ENCODE results near the gene INTS11.

Gene INTS11

GRCh38 chr1:1347663-1348419 lies 23.4 kb upstream of the INTS11 start:
- peak overlapping the region; percentile 71 for H3K4me3 ChIP-seq (ENCODE audit: low read depth, low read length)
- TF ChIP-seq CTCF (IDR thresholded peaks at IDR 0.05; ENCODE audit: low read depth, low read length), result no peak
- in situ Hi-C loops (cut with HindIII; ENCODE audit: low sequenced_read_pairs), result no loop called here
- DNase-seq (ENCODE audit: low read depth, low spot score), result peak; percentile 31

- in situ Hi-C loops (cut with HindIII; ENCODE audit: low sequenced_read_pairs), result no loop called here
- no peak for TF ChIP-seq CTCF (IDR thresholded peaks at IDR 0.05; ENCODE audit: low read depth, low read length)
- no peak for DNase-seq (ENCODE audit: low read depth, low spot score)
- peak overlapping the region; percentile 71 for H3K4me3 ChIP-seq (ENCODE audit: low read depth, low read length)
Measured at GRCh38 chr1:1347026-1347595, 22.7 kb upstream of the INTS11 start.

GRCh38 chr1:1346501-1346890 lies 22.0 kb upstream of the INTS11 start:
- TF ChIP-seq CTCF (IDR thresholded peaks at IDR 0.05; ENCODE audit: low read depth, low read length), result no peak
- in situ Hi-C loops (cut with HindIII; ENCODE audit: low sequenced_read_pairs), result no loop called here
- DNase-seq (ENCODE audit: low read depth, low spot score), result no peak
- no peak overlapping the region for H3K4me3 ChIP-seq (ENCODE audit: low read depth, low read length)

- H3K4me3 ChIP-seq (ENCODE audit: low read depth, low read length), result no peak overlapping the region
- no peak for DNase-seq (ENCODE audit: low read depth, low spot score)
Measured at GRCh38 chr1:1345860-1346500, 21.5 kb upstream of the INTS11 start.

GRCh38 chr1:1345384-1345783 lies 20.9 kb upstream of the INTS11 start:
- peak; percentile 22 for TF ChIP-seq CTCF (IDR thresholded peaks at IDR 0.05; ENCODE audit: low read depth, low read length)
- no peak overlapping the region for H3K4me3 ChIP-seq (ENCODE audit: low read depth, low read length)
- in situ Hi-C loops (cut with HindIII; ENCODE audit: low sequenced_read_pairs), result no loop called here
- DNase-seq (ENCODE audit: low read depth, low spot score), result no peak

More at GRCh38 chr1:1345860-1346500, 21.5 kb upstream of the INTS11 start:
- no peak for TF ChIP-seq CTCF (IDR thresholded peaks at IDR 0.05; ENCODE audit: low read depth, low read length)
- in situ Hi-C loops (cut with HindIII; ENCODE audit: low sequenced_read_pairs), result no loop called here

- DNase-seq (ENCODE audit: low read depth, low spot score), result peak; percentile 56
- peak; percentile 57 for TF ChIP-seq CTCF (IDR thresholded peaks at IDR 0.05; ENCODE audit: low read depth, low read length)
- H3K4me3 ChIP-seq (ENCODE audit: low read depth, low read length), result no peak overlapping the region
- in situ Hi-C loops (cut with HindIII; ENCODE audit: low sequenced_read_pairs), result no loop called here
Measured at GRCh38 chr1:1344655-1345361, 20.3 kb upstream of the INTS11 start.
